ENCODE data around the gene MMRN1.

Gene MMRN1

DNA sequence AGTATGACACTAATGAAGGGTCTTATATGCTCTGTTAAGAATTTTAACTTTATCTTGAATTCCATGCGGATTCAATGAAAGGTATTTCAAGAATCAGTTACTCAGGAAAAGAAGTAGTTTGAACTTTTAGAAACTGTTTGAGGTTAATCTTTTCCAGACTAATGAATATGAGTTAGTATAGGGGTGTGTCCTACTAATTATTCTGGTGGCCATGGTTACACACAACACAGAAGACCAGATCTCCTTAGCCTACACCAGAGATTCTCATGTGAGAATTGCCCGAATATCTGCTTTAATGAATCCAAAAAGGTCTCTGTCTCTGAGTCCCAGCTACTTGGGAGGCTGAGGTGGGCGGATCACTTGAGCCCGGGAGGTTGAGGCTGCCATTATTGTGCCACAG, 100.4 kb downstream of the MMRN1 start:
- TF ChIP-seq, protein P1, sequence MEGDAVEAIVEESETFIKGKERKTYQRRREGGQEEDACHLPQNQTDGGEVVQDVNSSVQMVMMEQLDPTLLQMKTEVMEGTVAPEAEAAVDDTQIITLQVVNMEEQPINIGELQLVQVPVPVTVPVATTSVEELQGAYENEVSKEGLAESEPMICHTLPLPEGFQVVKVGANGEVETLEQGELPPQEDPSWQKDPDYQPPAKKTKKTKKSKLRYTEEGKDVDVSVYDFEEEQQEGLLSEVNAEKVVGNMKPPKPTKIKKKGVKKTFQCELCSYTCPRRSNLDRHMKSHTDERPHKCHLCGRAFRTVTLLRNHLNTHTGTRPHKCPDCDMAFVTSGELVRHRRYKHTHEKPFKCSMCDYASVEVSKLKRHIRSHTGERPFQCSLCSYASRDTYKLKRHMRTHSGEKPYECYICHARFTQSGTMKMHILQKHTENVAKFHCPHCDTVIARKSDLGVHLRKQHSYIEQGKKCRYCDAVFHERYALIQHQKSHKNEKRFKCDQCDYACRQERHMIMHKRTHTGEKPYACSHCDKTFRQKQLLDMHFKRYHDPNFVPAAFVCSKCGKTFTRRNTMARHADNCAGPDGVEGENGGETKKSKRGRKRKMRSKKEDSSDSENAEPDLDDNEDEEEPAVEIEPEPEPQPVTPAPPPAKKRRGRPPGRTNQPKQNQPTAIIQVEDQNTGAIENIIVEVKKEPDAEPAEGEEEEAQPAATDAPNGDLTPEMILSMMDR (IDR thresholded peaks at IDR 0.05): no peak
- no peak overlapping the region for H3K27ac ChIP-seq
- DNase-seq (ENCODE audit: low spot score): no peak
- H3K4me3 ChIP-seq: no peak overlapping the region

DNA sequence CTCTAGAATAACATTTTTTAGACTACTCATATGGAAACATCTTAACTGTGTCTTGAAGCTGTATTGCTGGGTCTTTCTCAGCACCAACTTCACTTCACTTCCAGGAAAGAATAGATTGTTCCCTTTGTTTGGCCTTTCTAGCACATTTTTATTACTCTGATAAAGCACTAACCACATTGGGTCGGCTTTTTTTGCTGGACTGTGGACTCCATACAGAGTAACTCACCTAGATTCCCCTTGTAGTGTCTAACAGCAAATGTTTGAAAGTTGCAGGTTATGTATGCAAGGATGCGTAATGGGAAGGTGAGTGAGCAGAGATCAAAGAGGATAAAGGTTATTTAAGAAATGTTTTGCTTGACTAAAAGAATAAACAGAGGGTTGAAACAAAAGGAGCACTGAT, 101.2 kb downstream of the MMRN1 start:
- H3K4me3 ChIP-seq: no peak overlapping the region
- TF ChIP-seq, protein P1 (IDR thresholded peaks at IDR 0.05): no peak
- H3K27ac ChIP-seq: no peak overlapping the region
- no peak for DNase-seq (ENCODE audit: low spot score)

DNA sequence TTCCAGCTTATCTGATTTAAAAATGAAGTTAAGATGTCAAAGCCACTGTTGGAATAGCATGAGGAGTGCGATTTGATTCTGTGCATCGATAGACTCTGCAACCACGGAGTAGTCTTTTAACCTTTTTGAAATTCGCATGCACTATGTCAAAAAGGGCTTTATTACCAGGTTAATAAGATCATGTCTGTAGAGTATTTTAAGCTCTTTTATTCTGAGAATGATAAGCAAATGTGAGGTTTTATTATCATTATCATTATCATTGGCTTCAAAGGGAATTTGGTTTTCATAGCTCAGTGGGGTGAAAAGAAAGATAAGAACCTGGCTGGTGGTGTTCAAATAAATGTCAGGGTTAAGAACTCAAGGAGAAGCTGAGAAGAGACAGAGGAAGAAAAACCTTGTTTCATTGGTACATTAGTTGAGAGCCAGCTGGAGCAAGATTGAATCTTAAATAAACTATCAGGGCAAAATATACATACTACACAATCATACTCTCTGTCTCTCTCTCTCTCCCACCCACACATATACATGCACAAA, 102.6 kb downstream of the MMRN1 start:
- no peak for DNase-seq (ENCODE audit: low spot score)
- Histone ChIP-seq H3K4me3 (no peak overlapping the region), H3K27ac (no peak overlapping the region)
- TF ChIP-seq, protein P1 (IDR thresholded peaks at IDR 0.05): no peak

DNA sequence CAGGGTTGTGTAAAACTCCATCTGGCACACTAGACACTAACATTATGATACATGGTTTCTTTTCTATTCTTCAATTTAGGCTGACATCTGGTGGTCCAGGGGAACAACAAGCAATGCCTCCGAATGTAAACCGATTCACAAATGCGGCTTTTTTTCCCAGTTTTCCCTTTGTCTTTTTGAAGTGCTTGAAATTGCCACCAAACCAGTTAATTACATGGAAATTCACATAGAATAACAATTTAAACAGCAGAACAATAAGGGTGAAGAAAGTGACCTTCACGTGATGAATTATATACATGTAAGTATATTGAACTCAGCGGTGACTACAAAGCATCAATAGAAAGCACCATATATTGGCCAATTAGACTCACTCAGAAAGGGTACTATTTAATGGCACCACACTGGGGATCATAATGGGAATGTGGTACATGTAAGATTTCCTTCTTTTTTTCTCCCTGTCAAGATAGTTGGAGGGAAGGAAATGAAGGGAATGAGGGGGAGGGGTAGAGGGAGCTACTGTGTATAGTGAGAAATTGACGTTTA, 103.9 kb downstream of the MMRN1 start:
- DNase-seq (ENCODE audit: low spot score): no peak
- Histone ChIP-seq H3K27ac (no peak overlapping the region), H3K4me3 (no peak overlapping the region)
- TF ChIP-seq, protein P1 (IDR thresholded peaks at IDR 0.05): no peak

DNA sequence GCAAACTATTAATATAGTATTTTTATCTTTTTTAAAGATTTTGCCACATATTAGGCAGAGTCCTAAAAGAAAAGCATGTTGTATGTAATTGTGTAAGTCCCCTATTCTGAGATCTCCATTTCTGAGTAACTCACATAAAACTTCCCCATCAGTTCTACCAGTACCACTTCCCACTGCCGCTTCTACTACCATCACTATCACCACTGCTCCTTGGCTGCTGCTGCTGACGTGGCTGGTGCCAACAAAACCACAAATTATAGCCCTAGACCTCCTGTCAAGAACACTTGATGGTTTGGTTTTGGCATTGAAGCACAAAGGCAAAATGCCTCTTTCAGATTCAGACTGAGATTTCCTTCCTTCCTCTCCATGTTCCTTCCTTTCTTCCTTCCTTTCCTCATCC, 106.4 kb downstream of the MMRN1 start:
- no peak overlapping the region for H3K27ac ChIP-seq
- TF ChIP-seq, protein P1 (IDR thresholded peaks at IDR 0.05): no peak
- no peak for DNase-seq (ENCODE audit: low spot score)
- H3K4me3 ChIP-seq: no peak overlapping the region

DNA sequence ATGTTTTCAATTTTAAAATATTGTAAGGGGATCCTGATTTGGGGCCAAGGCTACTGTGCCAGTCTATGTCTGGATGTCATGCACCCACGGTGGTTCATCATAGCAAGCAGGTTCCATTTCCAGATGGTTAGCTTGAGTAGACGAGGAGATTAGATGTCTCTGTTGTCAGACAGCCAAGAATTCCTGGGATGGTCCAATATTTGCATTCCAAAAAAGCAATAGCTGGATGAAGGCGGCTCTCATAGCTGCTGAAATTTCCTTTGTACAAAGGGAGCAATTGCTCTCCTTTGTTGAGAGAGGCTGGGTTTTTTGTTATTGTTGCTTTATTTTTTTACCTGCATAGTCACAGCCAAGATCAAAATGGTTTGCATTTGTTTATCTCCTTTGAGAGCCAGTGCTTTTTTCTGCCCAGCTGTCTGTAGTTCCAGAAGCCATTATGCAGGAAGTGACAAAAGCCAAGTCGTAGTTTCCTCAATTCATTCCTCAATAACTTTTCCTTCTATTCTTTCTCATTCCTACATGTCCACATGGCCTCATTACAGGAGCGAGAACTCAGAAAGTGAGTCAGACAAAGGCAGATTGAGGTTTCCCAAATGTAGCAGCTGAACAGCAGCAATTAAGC, 107.9 kb downstream of the MMRN1 start:
- TF ChIP-seq, protein P1 (IDR thresholded peaks at IDR 0.05): no peak
- no peak overlapping the region for H3K4me3 ChIP-seq
- no peak for DNase-seq (ENCODE audit: low spot score)
- H3K27ac ChIP-seq: no peak overlapping the region

All from coronary artery (tissue), 2 donors.